ENCODE results near the gene TEX44.

- peak in 1 of 2 donors; percentile 47 for TF ChIP-seq POLR2A (IDR thresholded peaks at IDR 0.05)
- TF ChIP-seq CTCF (IDR thresholded peaks at IDR 0.05): no peak
- TF ChIP-seq EP300 (IDR thresholded peaks at IDR 0.05): no peak
These were observed 50.2 kb downstream of the TEX44 start for GRCh38 chr2:231642631-231643494.

All from suprapubic skin (tissue), 3 donors.